GM19455 (cell line): Measurements from ENCODE around the gene HEATR5B.
"Not testable (repeated sequence)": the region's sequence is repeated elsewhere in the genome, so short reads cannot be mapped to it uniquely, and the experiment has no call there.

Source experiments
- ATAC-seq: cut with Tn5 transposase; IDR thresholded peaks from one replicate; pipeline ENCODE4 v1.9.1; 2021; ENCODE audit not compliant: unreplicated experiment

HEATR5B gene

DNA sequence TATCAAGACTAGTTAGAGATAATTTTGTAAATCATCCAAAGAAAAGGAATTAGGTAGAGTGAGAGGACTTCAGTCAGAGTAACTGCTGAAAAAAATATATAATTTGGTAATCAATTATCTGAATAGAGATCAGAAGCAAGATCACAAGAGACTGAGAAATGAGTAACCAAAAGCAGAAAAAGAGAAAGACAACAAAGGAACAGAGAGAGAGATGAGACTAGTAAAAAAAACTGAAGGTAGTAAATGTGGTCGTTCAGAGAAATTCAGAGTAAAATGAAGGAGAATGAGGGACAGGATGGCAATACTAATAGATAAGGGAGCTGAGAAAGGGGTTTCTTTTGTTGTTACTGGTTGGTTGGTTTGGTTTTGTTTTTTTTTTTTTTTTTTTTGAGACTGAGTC lies 134.3 kb downstream of the HEATR5B start:
- no peak for ATAC-seq

- not testable (repeated sequence) for ATAC-seq
Measured at GRCh38 chr2:36945240-36945639, 138.9 kb downstream of the HEATR5B start.

DNA sequence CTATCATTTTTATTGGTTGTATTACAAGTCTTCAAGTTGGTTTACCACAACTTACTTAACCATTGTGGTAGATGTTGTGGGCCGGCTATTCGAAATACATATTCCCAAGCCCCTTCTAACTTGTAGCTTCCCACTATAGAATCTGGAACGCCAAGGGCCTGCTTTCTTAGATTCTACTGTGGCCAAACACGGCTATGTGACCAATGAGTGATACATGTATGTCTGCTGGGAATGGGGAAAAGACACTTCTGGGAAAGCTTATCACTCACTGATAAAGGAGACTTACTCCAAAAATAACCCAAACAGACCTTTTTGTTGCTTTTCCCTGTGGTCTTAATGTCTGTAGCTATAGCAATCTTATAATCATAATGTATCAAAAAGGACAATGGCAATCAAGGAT lies 142.3 kb downstream of the HEATR5B start:
- no peak for ATAC-seq

GRCh38 chr2:36936526-36936925 lies 147.6 kb downstream of the HEATR5B start:
- not testable (repeated sequence) for ATAC-seq

- not testable (repeated sequence) for ATAC-seq
Measured at GRCh38 chr2:36931688-36932087, 152.5 kb downstream of the HEATR5B start.
